Endodermal cell (in vitro differentiated cells): ENCODE results near the gene SPRY2. TPM values are rescaled to one million over a fixed set of nuclear protein-coding genes. Genes with fewer than 3 reads are reported as not detected.

Source experiments
- DNase-seq: peaks from one replicate; pipeline ENCODE4 v3.0.0-alpha.2; 2017
- H3K27ac ChIP-seq: 2 replicates; pipeline ENCODE4 v1.5.1; 2013; ENCODE audit warnings: mild to moderate bottlenecking, low read depth, low read length, moderate library complexity
- H3K27me3 ChIP-seq: 2 replicates; pipeline ENCODE4 v1.6.1; 2013; ENCODE audit warnings: mild to moderate bottlenecking, low read length, moderate library complexity; ENCODE audit not compliant: insufficient read depth, control insufficient read depth, poor library complexity, severe bottlenecking
- H3K36me3 ChIP-seq: 2 replicates; pipeline ENCODE4 v1.7.0; 2013; ENCODE audit warnings: mild to moderate bottlenecking, low read length, moderate library complexity; ENCODE audit not compliant: control insufficient read depth, insufficient read depth
- H3K4me1 ChIP-seq: one replicate; pipeline ENCODE4 v1.7.0; 2013; ENCODE audit warnings: low read length; ENCODE audit not compliant: control insufficient read depth, insufficient read depth
- H3K4me3 ChIP-seq: 2 replicates; pipeline ENCODE4 v1.5.1; 2013; ENCODE audit warnings: mild to moderate bottlenecking, low read length, moderate library complexity
- H3K9ac ChIP-seq: 2 replicates; pipeline ENCODE4 v1.6.1; 2013; ENCODE audit warnings: mild to moderate bottlenecking, low read length, moderate library complexity; ENCODE audit not compliant: poor library complexity, severe bottlenecking; ENCODE audit errors: extremely low read depth
- H3K9me3 ChIP-seq: 2 replicates; pipeline ENCODE4 v1.6.1; 2013; ENCODE audit warnings: mild to moderate bottlenecking, low read length, moderate library complexity; ENCODE audit not compliant: control insufficient read depth
- H3K27ac Mint-ChIP-seq: 2 replicates; pipeline ENCODE4 v1.8.0; 2020; ENCODE audit warnings: mixed read lengths
- H3K27me3 Mint-ChIP-seq: 2 replicates; pipeline ENCODE4 v1.8.0; 2021; ENCODE audit warnings: mild to moderate bottlenecking, mixed read lengths; ENCODE audit not compliant: insufficient read depth
- H3K36me3 Mint-ChIP-seq: 2 replicates; pipeline ENCODE4 v1.8.0; 2020; ENCODE audit warnings: low read depth, mixed read lengths
- H3K4me1 Mint-ChIP-seq: 2 replicates; pipeline ENCODE4 v1.8.0; 2020; ENCODE audit warnings: mixed read lengths
- H3K4me3 Mint-ChIP-seq: 2 replicates; pipeline ENCODE4 v1.8.0; 2020; ENCODE audit warnings: mild to moderate bottlenecking, moderate library complexity, mixed read lengths
- H3K9me3 Mint-ChIP-seq: 2 replicates; pipeline ENCODE4 v1.8.0; 2020; ENCODE audit warnings: mild to moderate bottlenecking, mixed read lengths
- WGBS, 2 experiments: methylation state at CpG; one replicate each; pipeline versions ENCODE4 v1.1.5 to v1.1.7; 2013; ENCODE audit warnings: missing lambda C conversion rate in 2 of 2, mixed read lengths in 1 of 2; ENCODE audit not compliant: insufficient coverage in 1 of 2, insufficient read length in 1 of 2; 5-methylcytosine and 5-hydroxymethylcytosine counted together
- total RNA-seq, 2 donors: library from RNA; stranded (reverse); fragmentation: NEBNext Ultra II Directional in 1 of 2; extraction: Animal tissue kit (Norgen Biotek cat#: 25700) in 1 of 2; gene quantifications; 2 replicates in 1 of 2; 3 replicates in 1 of 2; pipeline ENCODE4 v1.2.1, GENCODE V29; 2021
- TF ChIP-seq, protein P1 (sequence below): fragments of 200-600 bp; sonication (generic); conservative IDR thresholded peaks from 2 replicates; pipeline ENCODE4 v1.5.0; 2021; ENCODE audit warnings: antibody characterized with exemption, mild to moderate bottlenecking

The SPRY2 gene
- total RNA-seq, 2 donors from 2014 or later: 87.7 to 96.9 TPM

DNA sequence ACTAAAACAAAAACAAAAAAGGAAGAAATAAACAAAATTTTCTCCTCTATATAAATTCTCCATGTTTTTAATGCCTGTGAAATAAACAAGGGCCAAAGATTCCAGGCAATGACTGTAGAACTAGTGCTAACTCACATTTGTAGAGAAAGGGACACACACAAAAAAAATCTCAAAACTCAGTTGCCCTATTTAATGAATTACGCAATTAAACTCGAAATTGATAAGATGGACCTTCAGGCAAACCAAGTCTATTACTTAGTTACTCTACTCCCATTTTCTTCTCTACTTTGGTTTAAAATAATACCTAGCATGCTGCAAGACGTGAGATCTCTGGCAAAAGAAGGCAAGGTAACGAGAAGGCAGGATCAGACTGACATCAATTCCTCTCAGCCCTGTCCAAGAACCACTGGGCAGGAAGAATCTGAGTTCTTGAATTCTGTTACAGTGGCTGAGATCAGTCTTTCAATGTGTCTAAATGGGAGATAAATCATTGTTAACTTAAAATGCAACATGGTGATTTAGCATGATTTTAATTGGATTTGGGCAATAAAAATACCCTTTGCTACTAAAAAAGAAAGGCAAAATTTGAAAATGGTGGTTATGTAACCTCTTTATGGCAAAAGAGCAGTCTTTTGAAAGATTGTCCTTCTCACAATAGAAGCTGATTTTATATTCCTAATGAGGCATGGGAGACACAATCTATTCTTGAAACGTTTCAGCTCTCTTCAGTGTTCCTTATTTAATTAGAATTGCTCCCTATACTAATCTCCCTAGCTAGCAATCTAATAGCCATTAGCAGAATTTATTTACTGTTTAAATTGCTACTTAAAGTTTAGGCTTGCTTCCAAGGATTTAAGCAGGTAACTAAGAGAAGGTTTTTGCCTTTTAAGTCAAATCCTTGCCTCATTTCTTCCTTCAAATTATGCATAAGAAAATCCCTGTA lies 25.9 kb downstream of the SPRY2 start:
- Mint-ChIP-seq H3K9me3 (no peaks in the 10 kb centered on the region), H3K4me3 (no peak overlapping the region), H3K27me3 (no peaks in the 10 kb centered on the region), H3K36me3 (peaks cover 10% of the 10 kb centered on the region), H3K4me1 (no peaks in the 10 kb centered on the region), H3K27ac (no peak overlapping the region)
- Histone ChIP-seq H3K36me3 (no peaks in the 10 kb centered on the region), H3K4me3 (no peak overlapping the region), H3K9me3 (no peaks in the 10 kb centered on the region), H3K27me3 (no peaks in the 10 kb centered on the region), H3K9ac (no peak overlapping the region), H3K27ac (no peak overlapping the region), H3K4me1 (no peaks in the 10 kb centered on the region)
- TF ChIP-seq, protein P1, sequence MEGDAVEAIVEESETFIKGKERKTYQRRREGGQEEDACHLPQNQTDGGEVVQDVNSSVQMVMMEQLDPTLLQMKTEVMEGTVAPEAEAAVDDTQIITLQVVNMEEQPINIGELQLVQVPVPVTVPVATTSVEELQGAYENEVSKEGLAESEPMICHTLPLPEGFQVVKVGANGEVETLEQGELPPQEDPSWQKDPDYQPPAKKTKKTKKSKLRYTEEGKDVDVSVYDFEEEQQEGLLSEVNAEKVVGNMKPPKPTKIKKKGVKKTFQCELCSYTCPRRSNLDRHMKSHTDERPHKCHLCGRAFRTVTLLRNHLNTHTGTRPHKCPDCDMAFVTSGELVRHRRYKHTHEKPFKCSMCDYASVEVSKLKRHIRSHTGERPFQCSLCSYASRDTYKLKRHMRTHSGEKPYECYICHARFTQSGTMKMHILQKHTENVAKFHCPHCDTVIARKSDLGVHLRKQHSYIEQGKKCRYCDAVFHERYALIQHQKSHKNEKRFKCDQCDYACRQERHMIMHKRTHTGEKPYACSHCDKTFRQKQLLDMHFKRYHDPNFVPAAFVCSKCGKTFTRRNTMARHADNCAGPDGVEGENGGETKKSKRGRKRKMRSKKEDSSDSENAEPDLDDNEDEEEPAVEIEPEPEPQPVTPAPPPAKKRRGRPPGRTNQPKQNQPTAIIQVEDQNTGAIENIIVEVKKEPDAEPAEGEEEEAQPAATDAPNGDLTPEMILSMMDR: no peak
- DNase-seq: no peak
- WGBS, 2 experiments: 87 to 98% methylated on average over 4 to 5 of the region's 5 CpGs

DNA sequence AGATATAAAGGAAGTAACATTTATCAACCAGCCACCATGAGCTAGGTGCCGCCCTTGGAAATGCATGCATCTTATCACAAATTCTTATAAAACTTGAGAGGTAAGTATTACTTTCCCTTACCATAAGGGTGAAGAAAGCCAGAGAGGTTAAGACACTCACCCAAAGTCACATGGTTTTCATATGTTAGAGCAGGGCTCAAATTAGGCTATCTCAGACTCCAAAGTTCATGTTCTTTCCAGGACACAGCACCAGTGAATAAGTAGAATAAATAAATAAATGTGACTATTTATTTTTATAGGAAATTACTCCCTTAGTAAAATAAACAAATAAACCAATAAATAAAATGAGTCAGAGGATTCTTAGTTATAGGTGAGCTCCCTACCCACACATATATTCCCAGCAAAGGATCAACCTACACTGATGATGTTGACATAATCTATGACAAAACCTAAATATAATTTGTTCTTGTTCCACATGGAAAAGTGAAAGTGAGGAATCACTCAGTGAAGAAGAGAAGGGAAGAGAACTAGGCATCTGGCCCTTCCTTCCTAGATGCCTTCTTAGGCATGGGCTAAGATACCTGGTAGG lies 27.2 kb downstream of the SPRY2 start:
- H3K27ac Mint-ChIP-seq: no peak overlapping the region
- no peaks in the 10 kb centered on the region for H3K4me1 Mint-ChIP-seq
- Histone ChIP-seq H3K27me3 (no peaks in the 10 kb centered on the region), H3K9me3 (no peaks in the 10 kb centered on the region), H3K4me3 (no peak overlapping the region), H3K9ac (no peak overlapping the region), H3K4me1 (no peaks in the 10 kb centered on the region), H3K27ac (no peak overlapping the region), H3K36me3 (no peaks in the 10 kb centered on the region)
- WGBS, 2 experiments: 100% methylated on average over 1 of the region's 1 CpG; no CpG with 5 or more reads in 1 of the 2 experiments
- no peaks in the 10 kb centered on the region for H3K9me3 Mint-ChIP-seq
- peaks cover 11% of the 10 kb centered on the region for H3K36me3 Mint-ChIP-seq
- no peak for DNase-seq
- H3K27me3 Mint-ChIP-seq: no peaks in the 10 kb centered on the region
- TF ChIP-seq, protein P1: no peak
- no peak overlapping the region for H3K4me3 Mint-ChIP-seq

- TF ChIP-seq, protein P1: no peak
- DNase-seq: no peak
- H3K9me3 ChIP-seq: no peaks in the 10 kb centered on the region
- no peak overlapping the region for H3K27ac ChIP-seq
- Mint-ChIP-seq H3K4me3 (no peak overlapping the region), H3K9me3 (no peaks in the 10 kb centered on the region), H3K36me3 (peaks cover 10% of the 10 kb centered on the region), H3K27me3 (no peaks in the 10 kb centered on the region), H3K4me1 (no peaks in the 10 kb centered on the region), H3K27ac (no peak overlapping the region)
- WGBS, 2 experiments: 93 to 95% methylated on average over 3 of the region's 3 CpGs
- H3K27me3 ChIP-seq: no peaks in the 10 kb centered on the region
- H3K4me1 ChIP-seq: no peaks in the 10 kb centered on the region
- H3K9ac ChIP-seq: no peak overlapping the region
- H3K36me3 ChIP-seq: no peaks in the 10 kb centered on the region
- H3K4me3 ChIP-seq: no peak overlapping the region
Measured at GRCh38 chr13:80312967-80313366, 28.0 kb downstream of the SPRY2 start.
